GM21423 (cell line): Measurements from ENCODE around the gene CDS1.
"Not testable (repeated sequence)": the region's sequence is repeated elsewhere in the genome, so short reads cannot be mapped to it uniquely, and the experiment has no call there.

Experiments used
- ATAC-seq: cut with Tn5 transposase; IDR thresholded peaks from one replicate; pipeline ENCODE4 v1.9.1; 2021; ENCODE audit warnings: mild to moderate bottlenecking, moderate library complexity; ENCODE audit not compliant: unreplicated experiment

CDS1 gene

DNA sequence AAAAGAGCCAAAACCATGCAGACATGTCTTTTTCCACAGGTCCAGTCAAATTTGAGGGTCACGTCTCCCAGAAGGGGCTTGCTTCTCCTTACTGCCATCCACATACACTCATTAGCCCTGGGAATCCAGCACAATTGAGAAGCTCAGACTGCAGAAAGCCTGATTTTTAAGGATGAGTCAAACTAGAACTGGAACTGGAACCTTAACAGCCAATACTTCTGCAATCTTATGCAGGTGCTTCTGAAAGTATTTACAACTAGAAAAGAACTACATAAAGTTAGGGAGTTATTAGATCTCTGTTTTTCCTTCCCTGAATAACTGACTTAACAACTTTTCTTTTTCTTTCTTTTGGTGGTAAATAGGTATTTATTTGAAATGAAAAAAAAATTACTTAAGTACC, 86.3 kb downstream of the CDS1 start:
- ATAC-seq, result no peak

DNA sequence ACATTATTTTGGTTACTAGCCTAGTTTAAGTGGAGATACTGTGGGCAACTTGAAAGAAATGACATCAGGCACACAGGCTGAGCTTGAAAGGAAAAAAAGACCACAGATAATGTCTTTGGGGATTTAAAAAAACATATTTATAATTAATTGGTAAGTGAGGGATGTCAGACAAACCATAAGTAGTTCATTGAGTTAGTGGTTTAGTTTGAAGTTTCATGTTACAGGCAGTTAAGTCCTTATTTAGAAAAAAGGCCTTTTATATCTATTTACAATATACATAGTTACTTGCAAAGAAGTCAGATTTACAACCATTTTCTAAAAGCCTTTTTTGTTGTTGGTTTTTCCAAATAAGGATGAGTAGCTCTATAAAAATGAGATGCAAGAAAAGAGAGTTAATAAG, 89.2 kb downstream of the CDS1 start:
- no peak for ATAC-seq

- ATAC-seq, result no peak
Measured at GRCh38 chr4:84673475-84674240, 90.7 kb downstream of the CDS1 start.

GRCh38 chr4:84677093-84677492, 94.2 kb downstream of the CDS1 start:
- ATAC-seq, result no peak

DNA sequence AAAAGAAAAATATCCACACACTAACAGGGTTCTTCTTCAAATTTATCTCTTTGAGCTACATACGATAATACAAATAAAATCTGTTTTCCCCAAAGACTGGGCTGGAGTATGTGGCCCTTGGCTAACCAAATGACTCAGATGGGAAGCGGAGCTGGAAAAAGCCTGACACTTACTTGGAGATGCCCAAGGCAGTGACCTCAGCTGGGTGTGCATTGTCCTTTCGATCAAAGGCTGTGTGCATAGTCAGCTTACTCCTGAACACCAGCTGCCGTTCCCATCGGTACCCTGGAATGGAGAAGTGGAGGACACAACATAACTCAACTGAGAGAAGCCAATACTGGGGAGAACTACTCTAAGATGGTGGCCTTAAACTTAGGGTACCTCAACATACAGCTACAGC, 95.1 kb downstream of the CDS1 start:
- no peak for ATAC-seq

DNA sequence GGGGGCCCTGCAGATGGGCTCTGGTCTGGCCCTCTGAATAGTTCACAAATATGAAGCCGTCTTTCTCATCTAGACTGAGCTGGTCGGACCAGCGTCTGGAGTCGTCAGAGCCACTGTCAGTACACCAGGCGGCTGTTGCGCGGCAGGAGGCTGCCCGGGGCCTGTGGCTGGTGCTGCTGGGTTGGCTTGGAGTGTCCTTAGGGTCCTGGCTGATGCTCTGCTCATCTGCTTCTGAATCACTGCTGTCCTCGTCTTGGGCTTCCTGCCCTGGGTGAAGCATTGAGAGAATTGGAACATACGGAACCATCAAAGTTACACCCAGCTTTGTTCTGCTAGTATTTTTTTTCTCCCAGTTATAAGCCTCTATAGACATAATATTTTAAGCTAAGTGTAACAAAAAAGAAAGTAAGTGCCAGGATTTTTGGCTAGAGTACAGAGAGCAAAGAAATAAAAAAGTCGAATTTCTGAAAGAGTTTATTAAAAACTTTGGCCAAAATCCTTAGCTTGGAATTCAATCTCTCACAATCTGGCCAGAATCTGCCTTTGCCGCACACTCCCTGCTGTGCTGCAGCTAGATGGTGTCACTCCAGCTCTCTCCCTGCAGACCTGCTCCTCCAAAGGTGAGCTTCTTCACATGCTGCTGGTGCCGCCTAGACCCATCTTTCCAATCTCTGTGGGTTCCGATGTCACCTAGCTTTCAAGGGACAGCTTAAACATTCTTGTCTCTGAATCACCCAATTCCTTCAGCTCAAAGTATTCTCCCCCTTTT, 96.2 kb downstream of the CDS1 start:
- ATAC-seq, result no peak

DNA sequence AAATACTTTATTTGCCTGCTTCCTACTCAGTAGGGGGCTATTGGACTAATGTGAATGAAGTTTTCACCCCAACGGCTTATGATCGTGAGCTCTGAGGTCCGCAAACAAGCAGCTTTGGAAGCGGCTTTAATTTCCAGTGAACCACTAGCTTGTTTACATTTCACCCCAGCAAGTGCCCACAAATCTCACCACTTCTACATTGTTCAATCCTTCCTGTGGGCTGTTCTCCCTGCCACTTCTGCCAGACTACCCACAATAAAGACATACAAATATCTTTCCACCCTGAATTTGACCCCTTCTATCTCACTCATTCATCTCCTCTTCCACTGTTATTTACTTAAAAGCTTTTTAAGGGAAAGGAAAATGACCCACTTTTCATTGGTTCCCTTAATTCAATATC, 98.0 kb downstream of the CDS1 start:
- no peak for ATAC-seq

DNA sequence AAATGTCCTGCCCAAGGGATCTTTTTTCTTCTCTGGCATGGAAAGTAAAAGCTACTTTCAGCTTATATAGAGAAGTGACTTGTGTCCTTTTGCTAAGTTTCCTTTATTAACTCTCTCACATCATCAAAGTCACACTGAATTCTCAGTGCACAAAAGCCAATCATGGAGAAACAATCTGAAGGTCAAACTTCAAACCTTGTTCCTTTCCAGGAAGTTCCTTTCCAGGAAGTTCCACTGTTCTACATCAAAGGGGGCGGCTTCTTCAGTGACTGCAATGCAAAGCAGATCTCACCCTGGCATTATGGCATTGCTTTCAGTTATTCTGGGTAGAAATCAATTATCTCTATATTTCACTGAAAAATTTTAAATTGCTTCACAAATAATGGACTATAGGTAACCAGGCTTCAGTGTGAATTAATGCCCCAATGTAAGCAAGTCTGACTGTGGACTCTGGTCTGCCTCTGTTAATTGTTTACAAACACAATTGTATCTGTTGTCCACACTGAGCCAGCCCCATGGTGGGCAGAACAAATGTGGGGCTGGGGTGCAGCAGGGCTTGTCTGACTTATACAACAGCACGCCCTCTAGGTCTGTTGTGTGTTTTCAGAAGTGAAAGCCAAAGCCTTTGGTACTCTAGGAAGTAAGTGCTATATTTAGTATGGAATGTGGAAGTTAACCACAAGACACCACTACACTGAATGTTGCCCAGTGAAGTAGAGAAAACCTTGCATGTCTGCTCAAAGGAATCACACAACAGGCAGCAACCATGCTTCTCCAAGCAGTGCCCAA, 98.8 kb downstream of the CDS1 start:
- ATAC-seq, result no peak

GRCh38 chr4:84682661-84683060, 99.7 kb downstream of the CDS1 start:
- ATAC-seq, result not testable (repeated sequence)

GRCh38 chr4:84683064-84683850, 100.3 kb downstream of the CDS1 start:
- no peak for ATAC-seq

DNA sequence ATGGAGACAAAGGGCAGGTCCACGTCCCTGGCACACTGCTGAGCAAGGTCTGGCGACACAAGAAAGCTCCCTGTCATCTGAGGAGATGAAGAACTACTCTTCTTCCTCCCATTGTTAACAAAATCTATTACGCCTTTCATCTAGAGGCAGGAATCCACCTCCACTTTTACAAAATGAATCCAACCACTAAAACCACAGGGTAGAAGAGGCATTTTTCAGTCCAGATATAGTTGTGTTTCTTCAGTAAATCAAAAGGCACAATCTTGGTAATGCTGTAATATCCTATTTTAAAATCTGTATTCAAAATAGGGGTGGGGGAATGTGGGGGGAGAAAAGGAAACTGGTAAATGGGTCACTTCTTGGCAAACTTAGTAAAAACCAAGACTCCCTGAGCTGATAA, 101.4 kb downstream of the CDS1 start:
- ATAC-seq, result no peak

GRCh38 chr4:84685105-84685504, 102.2 kb downstream of the CDS1 start:
- ATAC-seq, result no peak

DNA sequence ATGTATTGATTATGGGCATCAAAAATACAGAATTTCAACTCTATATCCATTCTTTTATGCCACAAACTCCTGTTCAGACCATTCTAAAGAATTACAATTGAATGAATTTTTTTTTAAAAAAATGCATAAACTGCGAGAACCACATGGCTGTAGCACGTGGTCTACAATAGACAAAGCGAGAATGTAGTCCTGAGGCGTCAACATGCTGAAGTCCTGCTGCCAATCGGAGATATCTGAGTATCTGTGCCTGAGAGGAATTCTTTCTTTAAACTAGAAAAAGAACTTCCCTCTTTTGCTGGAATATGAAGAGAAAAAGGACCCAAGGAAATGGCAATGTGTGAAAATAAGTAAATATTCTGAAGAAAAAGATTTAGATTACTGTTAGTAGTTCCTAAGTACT, 105.7 kb downstream of the CDS1 start:
- ATAC-seq, result no peak

GRCh38 chr4:84689197-84689596, 106.3 kb downstream of the CDS1 start:
- ATAC-seq, result no peak

GRCh38 chr4:84690481-84690880, 107.6 kb downstream of the CDS1 start:
- no peak for ATAC-seq

GRCh38 chr4:84691170-84691691, 108.3 kb downstream of the CDS1 start:
- no peak for ATAC-seq

- no peak for ATAC-seq
Measured at GRCh38 chr4:84691800-84692199, 108.9 kb downstream of the CDS1 start.

DNA sequence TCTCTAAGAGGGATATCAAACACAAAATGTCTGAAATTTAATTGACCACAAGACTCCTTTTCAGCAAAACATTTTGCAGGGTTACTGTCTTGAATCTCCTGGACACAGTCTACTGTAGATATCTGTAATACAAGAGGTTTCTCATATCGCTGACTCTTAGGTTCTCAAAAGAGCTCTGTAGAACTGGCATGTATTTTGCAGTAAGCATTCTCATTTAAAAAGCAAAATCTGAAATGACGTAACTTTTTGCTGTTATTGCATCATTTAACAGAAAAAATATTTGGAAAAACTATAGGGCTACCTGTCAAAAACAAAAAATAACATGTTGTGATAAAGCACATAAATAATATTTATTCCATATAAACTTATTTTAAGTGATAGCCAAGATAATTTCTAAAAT, 114.2 kb downstream of the CDS1 start:
- no peak for ATAC-seq

GRCh38 chr4:84697615-84698201, 114.8 kb downstream of the CDS1 start:
- no peak for ATAC-seq

DNA sequence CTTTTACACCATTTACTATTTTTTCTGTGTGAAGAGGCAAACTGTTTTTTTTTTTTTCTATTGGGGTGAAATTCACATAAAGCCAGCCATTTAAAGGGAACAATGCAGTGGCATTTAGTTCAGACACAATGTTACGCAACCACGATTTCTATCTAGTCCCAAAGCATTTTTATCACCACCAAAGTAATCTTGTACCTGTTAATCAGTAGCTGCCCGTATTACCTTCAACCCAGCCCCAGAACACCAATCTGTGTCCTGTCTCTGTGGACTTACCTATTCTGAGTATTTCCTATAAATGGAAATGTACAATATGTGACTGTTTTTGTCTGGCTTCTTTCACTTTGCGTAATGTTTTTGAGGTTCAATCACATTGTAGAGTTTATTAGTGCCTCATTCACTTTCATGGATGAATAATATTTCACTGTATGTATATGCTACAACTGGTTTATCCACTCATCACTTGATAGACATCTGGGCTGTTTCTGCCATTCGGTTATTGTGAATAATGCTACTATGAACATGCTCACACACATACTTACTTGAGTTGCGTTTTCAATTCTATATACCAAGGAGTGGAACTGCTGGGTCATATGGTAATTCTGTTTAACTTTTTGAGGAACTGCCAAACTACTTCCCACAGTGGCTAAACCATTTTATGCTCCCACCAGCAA, 116.2 kb downstream of the CDS1 start:
- ATAC-seq, result no peak
